HEK293 (cell line): ENCODE measurements around the gene ADAMTS12.

Source experiments
- CTCF ChIA-PET: fragments of 350-600 bp; formaldehyde crosslinking; extraction: SDS; loops from one replicate; lab custom pipeline; 2021; ENCODE audit warnings: antibody characterized with exemption; lab: Yijun Ruan, JAX
- POLR2A ChIA-PET: fragments of 300-600 bp; formaldehyde crosslinking; extraction: SDS; loops from one replicate; lab custom pipeline; 2020; ENCODE audit warnings: antibody characterized with exemption, inconsistent platforms; lab: Yijun Ruan, JAX
- H3K27ac ChIP-seq: fragments of 200-500 bp; sonication (Bioruptor generic); 2 replicates; pipeline ENCODE4 v1.5.1; 2014; ENCODE audit warnings: low read depth, low read length, control low read depth, inconsistent platforms; ENCODE audit errors: extremely low read depth
- H3K36me3 ChIP-seq, 2 experiments: fragments of 200-500 bp in 1 of 2; sonication (Bioruptor generic) in 1 of 2; 1 replicate in 1 of 2; 2 replicates in 1 of 2; pipeline ENCODE4 v1.5.1; 2014 to 2017; ENCODE audit warnings: inconsistent platforms in 2 of 2, low read length in 2 of 2; ENCODE audit not compliant: control insufficient read depth in 2 of 2, insufficient read depth in 1 of 2
- H3K4me1 ChIP-seq: fragments of 200-500 bp; sonication (Bioruptor generic); 2 replicates; pipeline ENCODE4 v1.5.1; 2014; ENCODE audit warnings: mild to moderate bottlenecking, low read length, inconsistent platforms; ENCODE audit not compliant: control insufficient read depth, insufficient read depth
- H3K4me3 ChIP-seq: 2 replicates; pipeline ENCODE4 v1.5.1; 2011; ENCODE audit warnings: low read depth, mild to moderate bottlenecking, control low read depth, low read length, moderate library complexity
- H3K9me3 ChIP-seq: fragments of 200-500 bp; sonication (Bioruptor generic); 2 replicates; pipeline ENCODE4 v1.5.1; 2014; ENCODE audit warnings: low read depth, low read length, inconsistent platforms; ENCODE audit not compliant: control insufficient read depth, insufficient read depth
- ELK4 ChIP-seq: IDR thresholded peaks from 2 replicates; pipeline ENCODE4 v1.6.1; 2011; ENCODE audit warnings: mild to moderate bottlenecking, low read depth, low read length, borderline replicate concordance
- KLF8 ChIP-seq: fragments of 450-650 bp; formaldehyde crosslinking; IDR thresholded peaks from 2 replicates; pipeline ENCODE4 v1.5.1; 2016; ENCODE audit warnings: missing biosample characterization, missing genetic modification characterization
- SCRT2 ChIP-seq: fragments of 450-650 bp; formaldehyde crosslinking; IDR thresholded peaks from 2 replicates; pipeline ENCODE4 v1.5.1; 2016; ENCODE audit warnings: missing biosample characterization, missing genetic modification characterization
- SETDB1 ChIP-seq: IDR thresholded peaks from one replicate; pipeline ENCODE4 v1.6.1; 2017; ENCODE audit warnings: mild to moderate bottlenecking, low read length, moderate library complexity, mixed read lengths; ENCODE audit not compliant: insufficient read length
- TCF7L2 ChIP-seq: IDR thresholded peaks from 2 replicates; pipeline ENCODE4 v1.6.1; 2011; ENCODE audit warnings: low read depth, mild to moderate bottlenecking, inconsistent platforms, low read length, moderate library complexity, borderline replicate concordance
- TSHZ1 ChIP-seq: fragments of 450-650 bp; formaldehyde crosslinking; IDR thresholded peaks from 2 replicates; pipeline ENCODE4 v1.5.1; 2016; ENCODE audit warnings: missing biosample characterization, missing genetic modification characterization, borderline replicate concordance
- ZEB2 ChIP-seq: fragments of 450-650 bp; formaldehyde crosslinking; IDR thresholded peaks from 2 replicates; pipeline ENCODE4 v1.5.1; 2016; ENCODE audit warnings: missing biosample characterization, missing genetic modification characterization
- ZFP3 ChIP-seq: fragments of 450-650 bp; formaldehyde crosslinking; IDR thresholded peaks from 2 replicates; pipeline ENCODE4 v1.5.1; 2016; ENCODE audit warnings: low read depth, missing biosample characterization, missing genetic modification characterization
- ZNF10 ChIP-seq: fragments of 450-650 bp; formaldehyde crosslinking; IDR thresholded peaks from 2 replicates; pipeline ENCODE4 v1.5.1; 2017; ENCODE audit warnings: missing biosample characterization, missing genetic modification characterization
- ZNF121 ChIP-seq: fragments of 450-650 bp; formaldehyde crosslinking; IDR thresholded peaks from 2 replicates; pipeline ENCODE4 v1.5.1; 2016; ENCODE audit warnings: missing biosample characterization, missing genetic modification characterization
- ZNF174 ChIP-seq: fragments of 450-650 bp; formaldehyde crosslinking; IDR thresholded peaks from 2 replicates; pipeline ENCODE4 v1.5.0; 2017; ENCODE audit warnings: missing biosample characterization, mild to moderate bottlenecking, missing genetic modification characterization
- ZNF223 ChIP-seq: fragments of 450-650 bp; formaldehyde crosslinking; IDR thresholded peaks from 2 replicates; pipeline ENCODE4 v1.5.1; 2016; ENCODE audit warnings: missing biosample characterization, missing genetic modification characterization
- ZNF549 ChIP-seq: fragments of 450-650 bp; IDR thresholded peaks from 2 replicates; pipeline ENCODE4 v1.5.1; 2018; ENCODE audit warnings: missing biosample characterization, missing genetic modification characterization, mild to moderate bottlenecking, inconsistent platforms, moderate library complexity
- ZNF555 ChIP-seq: fragments of 450-650 bp; formaldehyde crosslinking; conservative IDR thresholded peaks from 2 replicates; pipeline ENCODE4 v1.5.1; 2017; ENCODE audit warnings: missing biosample characterization, mild to moderate bottlenecking, missing genetic modification characterization, inconsistent platforms
- ZNF560 ChIP-seq: fragments of 450-650 bp; formaldehyde crosslinking; IDR thresholded peaks from 2 replicates; pipeline ENCODE4 v1.5.1; 2017; ENCODE audit warnings: missing biosample characterization, missing genetic modification characterization, borderline replicate concordance
- ZNF610 ChIP-seq: fragments of 450-650 bp; formaldehyde crosslinking; IDR thresholded peaks from 2 replicates; pipeline ENCODE4 v1.5.1; 2016; ENCODE audit warnings: missing biosample characterization, missing genetic modification characterization, borderline replicate concordance
- ZNF837 ChIP-seq: fragments of 450-650 bp; formaldehyde crosslinking; IDR thresholded peaks from 2 replicates; pipeline ENCODE4 v1.5.1; 2016; ENCODE audit warnings: missing biosample characterization, missing genetic modification characterization
- ZSCAN23 ChIP-seq: fragments of 450-650 bp; formaldehyde crosslinking; IDR thresholded peaks from 2 replicates; pipeline ENCODE4 v1.5.1; 2016; ENCODE audit warnings: missing biosample characterization, missing genetic modification characterization
- TF ChIP-seq, protein P1 (sequence below): fragments of 450-650 bp; formaldehyde crosslinking; IDR thresholded peaks from 2 replicates; pipeline ENCODE4 v1.5.1; 2016; ENCODE audit warnings: missing biosample characterization, missing genetic modification characterization, low read depth

The ADAMTS12 gene

DNA sequence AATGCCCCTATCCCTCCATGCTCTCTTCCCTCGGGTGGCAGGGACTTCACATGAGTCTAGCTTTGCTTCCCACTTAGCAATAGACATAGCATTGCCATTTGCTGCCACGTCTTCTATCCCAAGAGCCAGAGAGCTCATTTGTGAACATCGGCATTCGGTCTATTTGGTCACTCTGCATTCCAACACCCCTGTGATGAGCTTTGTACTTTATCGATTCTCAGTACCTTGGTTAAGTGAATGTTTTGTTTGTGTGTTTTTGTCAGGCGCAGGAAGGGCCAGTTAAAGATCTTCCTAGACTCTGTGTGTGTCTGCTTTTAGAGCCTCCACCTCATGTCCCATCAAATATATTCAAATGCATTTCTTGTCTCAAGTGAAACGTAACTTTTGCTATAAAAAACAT is 309.4 kb downstream of the ADAMTS12 start:
- Histone ChIP-seq H3K4me1 (no peaks in the 10 kb centered on the region), H3K9me3 (no peaks in the 10 kb centered on the region), H3K27ac (no peak overlapping the region), H3K4me3 (no peak overlapping the region), H3K36me3 (no peaks in the 10 kb centered on the region)
- ChIA-PET POLR2A (interaction anchor here (0.6 kb wide), 1 partner anchor 1924 kb away, joined by 6 read pairs; no protein-coding TSS in a partner anchor), CTCF (no interaction called here)
- no peak for TF ChIP-seq ZNF223 (tag by site-specific recombination)
- TF ChIP-seq, protein P1, sequence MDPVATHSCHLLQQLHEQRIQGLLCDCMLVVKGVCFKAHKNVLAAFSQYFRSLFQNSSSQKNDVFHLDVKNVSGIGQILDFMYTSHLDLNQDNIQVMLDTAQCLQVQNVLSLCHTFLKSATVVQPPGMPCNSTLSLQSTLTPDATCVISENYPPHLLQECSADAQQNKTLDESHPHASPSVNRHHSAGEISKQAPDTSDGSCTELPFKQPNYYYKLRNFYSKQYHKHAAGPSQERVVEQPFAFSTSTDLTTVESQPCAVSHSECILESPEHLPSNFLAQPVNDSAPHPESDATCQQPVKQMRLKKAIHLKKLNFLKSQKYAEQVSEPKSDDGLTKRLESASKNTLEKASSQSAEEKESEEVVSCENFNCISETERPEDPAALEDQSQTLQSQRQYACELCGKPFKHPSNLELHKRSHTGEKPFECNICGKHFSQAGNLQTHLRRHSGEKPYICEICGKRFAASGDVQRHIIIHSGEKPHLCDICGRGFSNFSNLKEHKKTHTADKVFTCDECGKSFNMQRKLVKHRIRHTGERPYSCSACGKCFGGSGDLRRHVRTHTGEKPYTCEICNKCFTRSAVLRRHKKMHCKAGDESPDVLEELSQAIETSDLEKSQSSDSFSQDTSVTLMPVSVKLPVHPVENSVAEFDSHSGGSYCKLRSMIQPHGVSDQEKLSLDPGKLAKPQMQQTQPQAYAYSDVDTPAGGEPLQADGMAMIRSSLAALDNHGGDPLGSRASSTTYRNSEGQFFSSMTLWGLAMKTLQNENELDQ (tag by site-specific recombination) = no peak
- no peak for TF ChIP-seq ZEB2
- no peak for TF ChIP-seq SETDB1

GRCh38 chr5:33579789-33580188 is 312.0 kb downstream of the ADAMTS12 start:
- Histone ChIP-seq H3K27ac (no peak overlapping the region), H3K4me1 (no peaks in the 10 kb centered on the region), H3K36me3 (no peaks in the 10 kb centered on the region), H3K4me3 (no peak overlapping the region), H3K9me3 (no peaks in the 10 kb centered on the region)
- TF ChIP-seq TCF7L2 (no peak), ELK4 (no peak), ZNF549 (no peak), ZFP3 (tag by site-specific recombination) (no peak), ZNF10 (tag by site-specific recombination) (no peak), ZNF560 (tag by site-specific recombination) (no peak), KLF8 (no peak)
- ChIA-PET CTCF (interaction anchor here (0.6 to 2.9 kb wide), 5 partner anchors 8 to 1650 kb away, joined by 3 to 20 read pairs (median 3); no protein-coding TSS in a partner anchor), POLR2A (no interaction called here)

GRCh38 chr5:33579152-33579551 is 312.6 kb downstream of the ADAMTS12 start:
- CTCF ChIA-PET = interaction anchor here (0.6 to 2.9 kb wide), 3 partner anchors 9 to 1649 kb away, joined by 3 to 20 read pairs (median 4); no protein-coding TSS in a partner anchor
- Histone ChIP-seq H3K27ac (no peak overlapping the region), H3K36me3 (no peaks in the 10 kb centered on the region), H3K9me3 (no peaks in the 10 kb centered on the region), H3K4me1 (no peaks in the 10 kb centered on the region), H3K4me3 (no peak overlapping the region)
- POLR2A ChIA-PET = no interaction called here
- peak; percentile 59 for TF ChIP-seq SCRT2
- TF ChIP-seq ZNF121 (tag by site-specific recombination) = no peak

GRCh38 chr5:33576726-33577590 is 314.8 kb downstream of the ADAMTS12 start:
- Histone ChIP-seq H3K4me3 (no peak overlapping the region), H3K27ac (no peak overlapping the region), H3K4me1 (no peaks in the 10 kb centered on the region), H3K36me3 (no peaks in the 10 kb centered on the region), H3K9me3 (no peaks in the 10 kb centered on the region)
- CTCF ChIA-PET = interaction anchor here (0.6 to 1.9 kb wide), 2 partner anchors 11 to 143 kb away, joined by 4 to 8 read pairs; no protein-coding TSS in a partner anchor
- POLR2A ChIA-PET = no interaction called here
- TF ChIP-seq ZSCAN23 (tag by site-specific recombination) = no peak
- TF ChIP-seq ZNF174 (tag by site-specific recombination) = no peak
- TF ChIP-seq ZNF555 (tag by site-specific recombination) = no peak
- TF ChIP-seq ZNF837 = no peak
- TF ChIP-seq TSHZ1 (tag by site-specific recombination) = no peak
- TF ChIP-seq ZNF610 (tag by site-specific recombination) = no peak
